HCT116 (cell line): ENCODE results near the gene SMIM44. TPM values are rescaled to one million over a fixed set of nuclear protein-coding genes. Genes with fewer than 3 reads are reported as not detected.
A peak's percentile ranks its signal among the peaks of the same experiment; 100 is the strongest.

Experiments used
- ATAC-seq: fragments of 200-7000 bp; cut with Tn5 transposase; 2 replicates; pipeline ENCODE4 v1.9.1; 2020; ENCODE audit warnings: mild to moderate bottlenecking, moderate library complexity
- BruUV-seq: library from RNA; stranded (reverse); fragments of 400-500 nt; replicated peaks from 2 replicates; lab custom pipeline; 2021; lab: Mats Ljungman, UMichigan
- CTCF ChIA-PET: fragments of 300-600 bp; sonication (Branson Sonifier 250); formaldehyde crosslinking; loops from one replicate; lab custom pipeline; 2021; ENCODE audit warnings: antibody characterized with exemption; lab: Charles Lee
- POLR2A ChIA-PET: fragments of 300-600, 350-600 bp; sonication (Branson Sonifier 250); formaldehyde crosslinking; loops from one replicate; lab custom pipeline; 2021; ENCODE audit warnings: antibody characterized with exemption; lab: Charles Lee
- RAD21 ChIA-PET, 2 experiments: fragments of 300-600 bp; sonication (Branson Sonifier 250); formaldehyde crosslinking; loops; one replicate each; lab custom pipeline; 2023; ENCODE audit warnings: low total read pairs in 2 of 2; ENCODE audit not compliant: uncharacterized antibody in 2 of 2, unreplicated experiment in 2 of 2, low non-redundant PET in 1 of 2; lab: Charles Lee
- DNase-seq: peaks from one replicate; pipeline ENCODE4 v3.0.0-alpha.2; 2010; ENCODE audit warnings: low read depth, low spot score
- H2AFZ ChIP-seq: fragments of 200-600 bp; shearing (Covaris generic), sonication (generic); 2 replicates; pipeline ENCODE4 v1.6.1; 2017; ENCODE audit warnings: low read depth, mixed run types, mixed read lengths, antibody characterized with exemption, low read length; ENCODE audit not compliant: poor library complexity, severe bottlenecking
- H3K27ac ChIP-seq: 2 replicates; pipeline ENCODE4 v1.5.1; 2012; ENCODE audit warnings: low read depth, low read length
- H3K27me3 ChIP-seq: fragments of 200-600 bp; sonication (generic); 2 replicates; pipeline ENCODE4 v1.6.1; 2016; ENCODE audit warnings: mixed run types, low read length, mixed read lengths; ENCODE audit not compliant: insufficient read depth
- H3K36me3 ChIP-seq, 2 experiments: fragments of 200-500 bp in 1 of 2; fragments of 200-600 bp in 1 of 2; sonication (Bioruptor generic) in 1 of 2; sonication (generic) in 1 of 2; 2 replicates each; pipeline versions ENCODE4 v1.5.1 to v1.6.1; 2014 to 2016; ENCODE audit warnings: low read length in 2 of 2, inconsistent platforms in 1 of 2, mixed read lengths in 1 of 2, mixed run types in 1 of 2; ENCODE audit not compliant: insufficient read depth in 2 of 2, control insufficient read depth in 1 of 2
- H3K4me1 ChIP-seq, 2 experiments: fragments of 200-600 bp in 1 of 2; sonication (generic) in 1 of 2; 2 replicates each; pipeline versions ENCODE4 v1.5.1 to v1.6.1; 2012 to 2017; ENCODE audit warnings: low read length in 2 of 2, inconsistent platforms in 1 of 2, mild to moderate bottlenecking in 1 of 2, mixed read lengths in 1 of 2, mixed run types in 1 of 2, moderate library complexity in 1 of 2; ENCODE audit not compliant: insufficient read depth in 2 of 2, control insufficient read depth in 1 of 2
- H3K4me2 ChIP-seq: fragments of 200-600 bp; sonication (generic); 2 replicates; pipeline ENCODE4 v1.6.1; 2017; ENCODE audit warnings: mixed run types, low read length, mixed read lengths
- H3K4me3 ChIP-seq, 2 experiments: fragments of 200-600 bp in 1 of 2; sonication (generic) in 1 of 2; replicated peaks in 1 of 2; 2 replicates each; pipeline ENCODE4 v1.5.1; 2011 to 2016; ENCODE audit warnings: low read length in 2 of 2, control low read depth in 1 of 2, low read depth in 1 of 2, mild to moderate bottlenecking in 1 of 2, mixed read lengths in 1 of 2, mixed run types in 1 of 2
- H3K79me2 ChIP-seq: fragments of 200-600 bp; sonication (generic); 2 replicates; pipeline ENCODE4 v1.6.1; 2017; ENCODE audit warnings: mild to moderate bottlenecking, mixed run types, low read length, moderate library complexity, mixed read lengths; ENCODE audit not compliant: insufficient read depth
- H3K9ac ChIP-seq: fragments of 200-600 bp; sonication (generic); 2 replicates; pipeline ENCODE4 v1.6.1; 2016; ENCODE audit warnings: low read length, mixed read lengths
- H3K9me2 ChIP-seq: fragments of 200-600 bp; sonication (generic), shearing (Covaris generic); 2 replicates; pipeline ENCODE4 v1.6.1; 2017; ENCODE audit warnings: mixed run types, mild to moderate bottlenecking, moderate library complexity; ENCODE audit not compliant: insufficient read depth
- H3K9me3 ChIP-seq, 2 experiments: fragments of 200-500 bp in 1 of 2; fragments of 200-600 bp in 1 of 2; sonication (Bioruptor generic) in 1 of 2; sonication (generic) in 1 of 2; 2 replicates each; pipeline ENCODE4 v1.6.1; 2014 to 2017; ENCODE audit warnings: low read length in 2 of 2, mixed read lengths in 2 of 2, inconsistent platforms in 1 of 2, low read depth in 1 of 2, mild to moderate bottlenecking in 1 of 2, mixed run types in 1 of 2, moderate library complexity in 1 of 2; ENCODE audit not compliant: control insufficient read depth in 1 of 2, insufficient read depth in 1 of 2
- H4K20me1 ChIP-seq: fragments of 200-600 bp; sonication (generic), shearing (Covaris generic); 2 replicates; pipeline ENCODE4 v1.6.1; 2017; ENCODE audit warnings: mixed run types, mild to moderate bottlenecking, moderate library complexity; ENCODE audit not compliant: insufficient read depth
- ATF3 ChIP-seq: IDR thresholded peaks from 2 replicates; pipeline ENCODE4 v1.6.1; 2012
- CBX3 ChIP-seq: IDR thresholded peaks from 2 replicates; pipeline ENCODE4 v1.6.1; 2012; ENCODE audit warnings: low read depth
- CEBPB ChIP-seq: IDR thresholded peaks from 2 replicates; pipeline ENCODE4 v1.6.1; 2012; ENCODE audit warnings: low read depth
- CTCF ChIP-seq, 3 experiments: fragments of 200-600 bp in 1 of 3; sonication (generic) in 1 of 3; IDR thresholded peaks in 2 of 3; conservative IDR thresholded peaks in 1 of 3; 2 replicates each; pipeline ENCODE4 v1.5.1; 2012 to 2017; ENCODE audit warnings: low read depth in 2 of 3, low read length in 2 of 3, antibody characterized with exemption in 1 of 3, borderline replicate concordance in 1 of 3, control low read depth in 1 of 3, mild to moderate bottlenecking in 1 of 3, mixed read lengths in 1 of 3, mixed run types in 1 of 3, moderate library complexity in 1 of 3; ENCODE audit not compliant: insufficient read depth in 1 of 3
- EGR1 ChIP-seq: IDR thresholded peaks from 2 replicates; pipeline ENCODE4 v1.6.1; 2012; ENCODE audit warnings: low read depth
- ELF1 ChIP-seq: IDR thresholded peaks from 2 replicates; pipeline ENCODE4 v1.6.1; 2012; ENCODE audit warnings: low read depth, borderline replicate concordance
- EZH2 ChIP-seq: fragments of 200-600 bp; sonication (generic); IDR thresholded peaks from 2 replicates; pipeline ENCODE4 v1.6.1; 2017; ENCODE audit warnings: antibody characterized with exemption, mixed run types
- EZH2phosphoT487 ChIP-seq: fragments of 200-600 bp; IDR thresholded peaks from 2 replicates; pipeline ENCODE4 v1.6.1; 2018; ENCODE audit warnings: antibody characterized with exemption, borderline replicate concordance
- FOSL1 ChIP-seq: IDR thresholded peaks from 2 replicates; pipeline ENCODE4 v1.6.1; 2012; ENCODE audit warnings: low read depth
- MAX ChIP-seq: IDR thresholded peaks from 2 replicates; pipeline ENCODE4 v1.6.1; 2012
- POLR2A ChIP-seq: IDR thresholded peaks from 2 replicates; pipeline ENCODE4 v1.7.0; 2011; ENCODE audit warnings: borderline replicate concordance; ENCODE audit not compliant: insufficient read depth, insufficient read length; ENCODE audit errors: extremely low read depth
- POLR2AphosphoS5 ChIP-seq: IDR thresholded peaks from 2 replicates; pipeline ENCODE4 v1.6.1; 2011; ENCODE audit warnings: mild to moderate bottlenecking, low read depth, low read length, moderate library complexity
- RAD21 ChIP-seq: IDR thresholded peaks from 2 replicates; pipeline ENCODE4 v1.6.1; 2012; ENCODE audit warnings: low read depth, mild to moderate bottlenecking
- REST ChIP-seq: IDR thresholded peaks from 2 replicates; pipeline ENCODE4 v1.6.1; 2012; ENCODE audit warnings: low read depth
- SIN3A ChIP-seq: IDR thresholded peaks from 2 replicates; pipeline ENCODE4 v1.6.1; 2012; ENCODE audit warnings: low read depth
- SP1 ChIP-seq: IDR thresholded peaks from 2 replicates; pipeline ENCODE4 v1.6.1; 2012; ENCODE audit warnings: low read depth
- TCF7L2 ChIP-seq: IDR thresholded peaks from 2 replicates; pipeline ENCODE4 v1.7.0; 2011; ENCODE audit warnings: borderline replicate concordance, inconsistent platforms; ENCODE audit not compliant: insufficient read depth, insufficient read length; ENCODE audit errors: extremely low read depth
- ZBTB33 ChIP-seq: IDR thresholded peaks from 2 replicates; pipeline ENCODE4 v1.6.1; 2011; ENCODE audit warnings: mild to moderate bottlenecking, low read length, moderate library complexity; ENCODE audit not compliant: insufficient replicate concordance; ENCODE audit errors: extremely low read depth
- ZFX ChIP-seq: fragments of 450-650 bp; IDR thresholded peaks from 2 replicates; pipeline ENCODE4 v1.6.1; 2017
- ZNF274 ChIP-seq: fragments of 200-500 bp; sonication (Bioruptor generic); IDR thresholded peaks from 2 replicates; pipeline ENCODE4 v1.6.1; 2014; ENCODE audit warnings: mild to moderate bottlenecking, low read depth, low read length, inconsistent platforms
- intact Hi-C: fragments of 100-400 bp; cut with micrococcal nuclease; formaldehyde crosslinking; loops from 2 replicates; pipeline ENCODE4 v1.10.0; 2022
- total RNA-seq: library from RNA; stranded (reverse); gene quantifications from one replicate; pipeline ENCODE4 v1.2.1, GENCODE V29; 2021; ENCODE audit not compliant: unreplicated experiment

The SMIM44 gene
- total RNA-seq, 1 experiment from 2014 or later: not detected

GRCh38 chr19:3479834-3480215 is 3.4 kb downstream of the SMIM44 start:
- H3K9me2 ChIP-seq: no peaks in the 10 kb centered on the region
- no peak overlapping the region for H3K4me3 ChIP-seq
- ChIA-PET RAD21 (no interaction called here), CTCF (interaction anchor here (0.9 to 1.0 kb wide), 2 partner anchors 153 to 175 kb away, joined by 3 to 5 read pairs; no protein-coding TSS in a partner anchor), POLR2A (interaction anchor here (0.6 kb wide), 1 partner anchor 156 kb away, joined by 5 read pairs; no protein-coding TSS in a partner anchor)
- no TSS peak for BruUV-seq
- no peaks in the 10 kb centered on the region for H3K36me3 ChIP-seq
- peak; percentile 71 for ATAC-seq
- intact Hi-C loops: no loop called here
- no peak for TF ChIP-seq EGR1
- no peak for TF ChIP-seq SIN3A
- no peak for TF ChIP-seq ZBTB33
- TF ChIP-seq TCF7L2: no peak
- no peak for TF ChIP-seq ZFX
- no peak for TF ChIP-seq FOSL1
- TF ChIP-seq ATF3: no peak
- TF ChIP-seq MAX: no peak
- TF ChIP-seq CBX3: no peak
- TF ChIP-seq EZH2phosphoT487: no peak
- TF ChIP-seq CEBPB: no peak
- no peak for TF ChIP-seq POLR2AphosphoS5
- TF ChIP-seq ZNF274: no peak
- no peak for TF ChIP-seq SP1
- TF ChIP-seq ELF1: no peak
- no peak for TF ChIP-seq EZH2
- TF ChIP-seq REST: no peak
- no peak for TF ChIP-seq RAD21
- no peak for TF ChIP-seq POLR2A
- TF ChIP-seq CTCF (IDR thresholded peaks at IDR 0.05 in 2 of 3, conservative IDR thresholded peaks at IDR 0.05 in 1 of 3; ENCODE audit: borderline replicate concordance in 1 of 3, insufficient read depth in 1 of 3, low read depth in 2 of 3, low read length in 2 of 3): no peak
- peaks cover 0 to 7% of the 10 kb centered on the region in 2 experiments; a peak in 2 of 4 replicates for H3K4me1 ChIP-seq
- H4K20me1 ChIP-seq: no peaks in the 10 kb centered on the region
- no peaks in the 10 kb centered on the region for H3K9me3 ChIP-seq
- H3K27ac ChIP-seq: no peak overlapping the region
- DNase-seq: no peak
- H3K4me2 ChIP-seq: no peak overlapping the region
- H3K9ac ChIP-seq: no peak overlapping the region
- H2AFZ ChIP-seq: no peak overlapping the region
- H3K79me2 ChIP-seq: no peaks in the 10 kb centered on the region
- peaks cover 4% of the 10 kb centered on the region; the same call in 1 of the 2 replicates for H3K27me3 ChIP-seq
